ENCODE data around the gene GATA2. TPM values are rescaled to one million over a fixed set of nuclear protein-coding genes. Genes with fewer than 3 reads are reported as not detected.

GATA2 gene
- total and polyA plus RNA-seq, 2 of the 8 experiments (the other 6 are each of a cell fraction or from before 2014, with no cell fraction given) = 0.03 to 0.30 TPM

DNA sequence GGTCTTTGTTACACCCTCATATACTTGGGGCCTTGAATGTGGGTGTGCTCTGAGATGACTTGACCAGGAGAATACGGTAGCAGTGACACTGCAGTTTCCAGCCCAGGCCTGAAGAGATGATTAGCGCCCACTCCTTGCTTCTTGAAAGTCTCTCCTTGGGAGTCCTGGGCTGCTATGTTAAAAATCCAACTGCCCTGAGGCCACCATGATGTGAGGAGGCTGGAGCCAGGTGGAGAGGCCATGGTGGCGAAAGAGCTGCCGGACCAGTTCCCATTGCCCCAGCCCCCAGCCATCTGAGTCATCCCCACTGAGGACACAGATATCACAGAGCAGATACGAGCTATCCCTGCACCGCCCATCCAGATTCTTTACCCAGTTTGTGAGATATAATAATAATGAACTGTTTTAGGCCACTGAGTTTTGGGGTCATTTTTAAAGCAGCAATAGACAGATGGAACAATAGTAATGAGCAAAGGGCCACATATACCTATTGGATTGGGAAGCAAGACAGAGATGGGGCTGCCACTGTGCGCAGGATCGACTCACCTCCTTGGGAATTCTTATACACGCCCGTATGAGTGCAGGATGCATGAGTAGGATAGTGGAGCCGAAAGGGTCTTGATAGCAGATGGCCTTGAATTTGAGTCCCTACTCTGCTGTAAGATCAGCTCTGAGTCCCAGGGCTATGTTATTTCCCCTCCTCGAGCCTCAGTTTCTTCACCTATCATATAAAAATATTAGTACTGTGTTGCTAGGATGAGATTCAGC lies 12.1 kb upstream of the GATA2 start (continued):
- TF ChIP-seq CHD1 (IDR thresholded peaks at IDR 0.05; ENCODE audit: low read depth, low read length) (no peak), EZH2 (IDR thresholded peaks at IDR 0.05; ENCODE audit: low read depth, low read length, severe bottlenecking) (no peak), SP1 (IDR thresholded peaks at IDR 0.05; ENCODE audit: low read depth, low read length) (no peak), SIRT6 (IDR thresholded peaks at IDR 0.05; ENCODE audit: low read length) (no peak), TAF7 (optimal IDR thresholded peaks at IDR 0.05; ENCODE audit: borderline replicate concordance, low read depth, low read length) (no peak), RXRA (IDR thresholded peaks at IDR 0.05; ENCODE audit: insufficient read depth, low read depth, low read length) (no peak)
- TF ChIP-seq, protein P1, sequence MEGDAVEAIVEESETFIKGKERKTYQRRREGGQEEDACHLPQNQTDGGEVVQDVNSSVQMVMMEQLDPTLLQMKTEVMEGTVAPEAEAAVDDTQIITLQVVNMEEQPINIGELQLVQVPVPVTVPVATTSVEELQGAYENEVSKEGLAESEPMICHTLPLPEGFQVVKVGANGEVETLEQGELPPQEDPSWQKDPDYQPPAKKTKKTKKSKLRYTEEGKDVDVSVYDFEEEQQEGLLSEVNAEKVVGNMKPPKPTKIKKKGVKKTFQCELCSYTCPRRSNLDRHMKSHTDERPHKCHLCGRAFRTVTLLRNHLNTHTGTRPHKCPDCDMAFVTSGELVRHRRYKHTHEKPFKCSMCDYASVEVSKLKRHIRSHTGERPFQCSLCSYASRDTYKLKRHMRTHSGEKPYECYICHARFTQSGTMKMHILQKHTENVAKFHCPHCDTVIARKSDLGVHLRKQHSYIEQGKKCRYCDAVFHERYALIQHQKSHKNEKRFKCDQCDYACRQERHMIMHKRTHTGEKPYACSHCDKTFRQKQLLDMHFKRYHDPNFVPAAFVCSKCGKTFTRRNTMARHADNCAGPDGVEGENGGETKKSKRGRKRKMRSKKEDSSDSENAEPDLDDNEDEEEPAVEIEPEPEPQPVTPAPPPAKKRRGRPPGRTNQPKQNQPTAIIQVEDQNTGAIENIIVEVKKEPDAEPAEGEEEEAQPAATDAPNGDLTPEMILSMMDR (IDR thresholded peaks at IDR 0.05; ENCODE audit: control extremely low read depth in 1 of 3, insufficient read depth in 1 of 3, low read depth in 1 of 3, low read length in 3 of 3) = no peak
